ENCODE measurements around the gene LSM2. TPM values are rescaled to one million over a fixed set of nuclear protein-coding genes. Genes with fewer than 3 reads are reported as not detected.
A peak's percentile ranks its signal among the peaks of the same experiment; 100 is the strongest.

The LSM2 gene
- total and polyA plus RNA-seq, 9 of the 15 experiments (the other 6 are each of a cell fraction or from before 2014, with no cell fraction given), result 154 to 407 (median 223) TPM

DNA sequence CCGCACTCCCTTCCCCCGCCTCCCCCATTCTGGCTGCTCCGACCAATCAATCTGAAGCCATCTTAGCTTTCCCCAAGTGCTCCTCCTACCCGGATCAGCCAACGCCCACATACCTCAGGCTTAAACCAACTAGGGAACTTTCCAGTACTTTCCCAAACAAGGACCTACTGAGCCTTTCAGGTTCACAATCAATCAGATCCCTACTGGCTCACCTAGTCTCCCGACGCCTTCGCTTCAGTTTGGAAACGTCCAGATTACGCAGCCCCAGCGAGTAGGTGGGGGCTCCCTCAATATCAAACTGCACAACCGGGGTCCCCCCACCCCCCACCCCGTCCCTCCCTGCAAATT is 7.9 kb upstream of the LSM2 start:
- Histone ChIP-seq H3K4me2 (ENCODE audit: insufficient read depth, low read length) (peak overlapping the region; percentile 97), H3K79me2 (ENCODE audit: control insufficient read depth, insufficient read depth, low read length) (peaks cover 39% of the 10 kb centered on the region), H4K20me1 (replicated peaks; ENCODE audit: control insufficient read depth, insufficient read depth, low read length) (peaks cover 16% of the 10 kb centered on the region), H3K27ac (ENCODE audit: extremely low read depth, low read depth, low read length) (peak overlapping the region; percentile 97), H3K9ac (ENCODE audit: insufficient read depth in 1 of 2, low read depth in 2 of 2, low read length in 2 of 2) (peak overlapping the region; percentile 73 to 88), H3K9me3 (replicated peaks; ENCODE audit: control insufficient read depth, insufficient read depth, low read depth, low read length) (no peaks in the 10 kb centered on the region), H3K4me1 (replicated peaks in 1 of 2; ENCODE audit: control insufficient read depth in 2 of 2, insufficient read depth in 2 of 2, low read length in 2 of 2) (peaks cover 23 to 35% of the 10 kb centered on the region in 2 experiments), H3K36me3 (ENCODE audit: control insufficient read depth, insufficient read depth, low read length) (peaks cover 18% of the 10 kb centered on the region), H2AFZ (ENCODE audit: low read depth, low read length) (peak overlapping the region; percentile 82), H3K27me3 (ENCODE audit: control insufficient read depth in 2 of 2, insufficient read depth in 2 of 2, low read length in 2 of 2) (no peaks in the 10 kb centered on the region), H3K4me3 (peak overlapping the region; percentile 54), H3K9me1 (ENCODE audit: control insufficient read depth, insufficient read depth, low read length) (no peaks in the 10 kb centered on the region)
- 1% methylated on average over 13 of the region's 13 CpGs for WGBS (ENCODE audit: insufficient coverage, low coverage, missing lambda C conversion rate)
- intact Hi-C loops (cut with micrococcal nuclease), result loop anchor here (2.0 kb wide), 1 partner anchor 20 kb away; the partner anchor contains the start of gene VARS1
- DNase-seq (ENCODE audit: extremely low read depth in 1 of 4, low spot score in 3 of 4) (peak; percentile 93 to 100 (median 96)), ATAC-seq (peak; percentile 80), FAIRE-seq (peak; percentile 87)
- ChIA-PET CTCF (ENCODE audit: low intra/inter-chr PET ratio) (no interaction called here), POLR2A (interaction anchor here (0.6 to 4.5 kb wide), 45 partner anchors 8 to 1240 kb away, joined by 3 to 93 read pairs (median 5); partner anchors contain the start of genes ABHD16A, BAG6, C6orf47 and CLIC1)
- in situ Hi-C loops (cut with MboI), result no loop called here
- BruUV-seq (replicated peaks), result no TSS peak
- TF ChIP-seq ZNF639 (CRISPR knock-in tag; conservative IDR thresholded peaks at IDR 0.05 in 1 of 2, IDR thresholded peaks at IDR 0.05 in 1 of 2) (peak in 1 of 2 experiments; percentile 79; a peak in 1 of 4 replicates), SIX5 (IDR thresholded peaks at IDR 0.05; ENCODE audit: borderline replicate concordance in 1 of 2, insufficient read depth in 1 of 2, low read depth in 1 of 2, low read length in 2 of 2) (no peak), NFXL1 (CRISPR knock-in tag; IDR thresholded peaks at IDR 0.05) (no peak), COPS2 (conservative IDR thresholded peaks at IDR 0.05) (no peak), CCAR2 (IDR thresholded peaks at IDR 0.05; ENCODE audit: low read depth, low read length) (no peak), SPI1 (IDR thresholded peaks at IDR 0.05; ENCODE audit: borderline replicate concordance, low read depth, low read length) (no peak), UBTF (IDR thresholded peaks at IDR 0.05; ENCODE audit: borderline replicate concordance in 1 of 2, low read depth in 2 of 2, low read length in 2 of 2) (no peak), TEAD2 (tag; IDR thresholded peaks at IDR 0.05) (no peak), FOXA1 (IDR thresholded peaks at IDR 0.05; ENCODE audit: borderline replicate concordance) (no peak), KLF1 (tag; IDR thresholded peaks at IDR 0.05) (no peak), ZNF584 (CRISPR knock-in tag; IDR thresholded peaks at IDR 0.05; ENCODE audit: low read depth) (no peak), MCM5 (IDR thresholded peaks at IDR 0.05; ENCODE audit: low read depth) (no peak), MTA1 (IDR thresholded peaks at IDR 0.05; ENCODE audit: borderline replicate concordance) (peak; percentile 37; the same call in 1 of the 2 replicates)
- TF ChIP-seq, protein P1, sequence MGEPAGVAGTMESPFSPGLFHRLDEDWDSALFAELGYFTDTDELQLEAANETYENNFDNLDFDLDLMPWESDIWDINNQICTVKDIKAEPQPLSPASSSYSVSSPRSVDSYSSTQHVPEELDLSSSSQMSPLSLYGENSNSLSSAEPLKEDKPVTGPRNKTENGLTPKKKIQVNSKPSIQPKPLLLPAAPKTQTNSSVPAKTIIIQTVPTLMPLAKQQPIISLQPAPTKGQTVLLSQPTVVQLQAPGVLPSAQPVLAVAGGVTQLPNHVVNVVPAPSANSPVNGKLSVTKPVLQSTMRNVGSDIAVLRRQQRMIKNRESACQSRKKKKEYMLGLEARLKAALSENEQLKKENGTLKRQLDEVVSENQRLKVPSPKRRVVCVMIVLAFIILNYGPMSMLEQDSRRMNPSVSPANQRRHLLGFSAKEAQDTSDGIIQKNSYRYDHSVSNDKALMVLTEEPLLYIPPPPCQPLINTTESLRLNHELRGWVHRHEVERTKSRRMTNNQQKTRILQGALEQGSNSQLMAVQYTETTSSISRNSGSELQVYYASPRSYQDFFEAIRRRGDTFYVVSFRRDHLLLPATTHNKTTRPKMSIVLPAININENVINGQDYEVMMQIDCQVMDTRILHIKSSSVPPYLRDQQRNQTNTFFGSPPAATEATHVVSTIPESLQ (CRISPR knock-in tag; IDR thresholded peaks at IDR 0.05), result no peak
- TF ChIP-seq, protein P2, sequence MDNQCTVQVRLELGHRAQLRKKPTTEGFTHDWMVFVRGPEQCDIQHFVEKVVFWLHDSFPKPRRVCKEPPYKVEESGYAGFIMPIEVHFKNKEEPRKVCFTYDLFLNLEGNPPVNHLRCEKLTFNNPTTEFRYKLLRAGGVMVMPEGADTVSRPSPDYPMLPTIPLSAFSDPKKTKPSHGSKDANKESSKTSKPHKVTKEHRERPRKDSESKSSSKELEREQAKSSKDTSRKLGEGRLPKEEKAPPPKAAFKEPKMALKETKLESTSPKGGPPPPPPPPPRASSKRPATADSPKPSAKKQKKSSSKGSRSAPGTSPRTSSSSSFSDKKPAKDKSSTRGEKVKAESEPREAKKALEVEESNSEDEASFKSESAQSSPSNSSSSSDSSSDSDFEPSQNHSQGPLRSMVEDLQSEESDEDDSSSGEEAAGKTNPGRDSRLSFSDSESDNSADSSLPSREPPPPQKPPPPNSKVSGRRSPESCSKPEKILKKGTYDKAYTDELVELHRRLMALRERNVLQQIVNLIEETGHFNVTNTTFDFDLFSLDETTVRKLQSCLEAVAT (IDR thresholded peaks at IDR 0.05), result no peak
